Endometrial microvascular endothelial cells (primary cell): Measurements from ENCODE around the gene SYT3. TPM values are rescaled to one million over a fixed set of nuclear protein-coding genes. Genes with fewer than 3 reads are reported as not detected.
"Not testable (repeated sequence)": the region's sequence is repeated elsewhere in the genome, so short reads cannot be mapped to it uniquely, and the experiment has no call there.

ENCODE experiments used
- in situ Hi-C: cut with HindIII; loops from 2 replicates; pipeline ENCODE4 v1.10.0; 2017; ENCODE audit warnings: low sequenced_read_pairs, low pct_unique_long_range_greater_than_20kb; ENCODE audit errors: inconsistent ontology term
- total RNA-seq: library from RNA; depleted of rRNA; stranded (reverse); fragments of >200 nt; gene quantifications from one replicate; pipeline ENCODE4 v1.2.3, GENCODE V29; 2015; ENCODE audit errors: inconsistent ontology term

SYT3 gene
- total RNA-seq, 1 donor from 2014 or later = not detected

DNA sequence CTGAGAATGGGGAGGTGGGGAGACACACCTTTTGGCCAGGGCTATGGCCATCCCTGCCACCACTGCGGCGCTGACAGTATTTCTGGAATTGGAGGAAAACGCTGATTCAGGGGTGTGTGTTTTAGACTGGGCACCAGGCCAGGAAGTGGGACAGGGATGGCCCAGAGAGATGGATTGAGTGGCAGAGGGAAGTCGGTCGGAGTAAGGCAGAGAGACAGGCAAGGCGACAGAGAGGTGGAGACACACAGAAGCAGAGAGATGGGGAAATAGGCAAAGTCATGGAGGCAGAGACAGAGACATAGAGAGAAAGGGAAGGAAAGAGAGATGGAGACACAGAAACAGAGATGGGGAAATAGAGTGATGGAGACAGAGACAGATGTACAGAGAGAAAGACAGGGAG, 5.4 kb upstream of the SYT3 start:
- in situ Hi-C loops = no loop called here

DNA sequence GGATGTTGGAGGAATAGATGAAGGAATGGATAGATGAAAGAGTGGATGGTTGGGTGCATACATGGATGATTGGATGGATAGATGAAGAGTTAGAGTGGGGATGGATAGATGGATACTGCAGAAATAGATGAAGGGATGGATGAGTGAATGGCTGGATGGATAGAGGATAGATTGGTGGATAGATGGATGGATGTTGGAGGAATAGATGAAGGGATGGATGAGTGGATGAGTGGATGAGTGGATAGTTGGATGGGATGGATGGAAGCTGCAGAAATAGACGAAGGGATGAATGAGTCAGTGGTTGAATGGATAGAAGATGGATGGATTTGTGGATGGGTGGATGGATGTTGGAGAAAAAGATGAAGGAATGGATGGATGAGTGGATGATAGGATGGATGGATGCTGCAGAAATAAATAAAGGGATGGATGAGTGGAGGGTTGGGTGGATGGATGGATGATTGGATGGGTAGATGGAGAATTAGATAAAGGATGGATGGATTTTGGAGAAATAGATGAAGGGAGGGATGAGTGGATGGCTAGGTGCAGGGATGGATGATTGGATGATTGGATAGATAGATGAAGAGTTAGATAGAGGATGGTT, 4.7 kb upstream of the SYT3 start:
- in situ Hi-C loops = no loop called here

GRCh38 chr19:50640368-50640767, 687 bp upstream of the SYT3 start:
- in situ Hi-C loops = no loop called here

- in situ Hi-C loops = no loop called here
These were observed 1.1 kb downstream of the SYT3 start for GRCh38 chr19:50638600-50638999.

- in situ Hi-C loops = no loop called here
These were observed 3.2 kb downstream of the SYT3 start for GRCh38 chr19:50636317-50637085.

- in situ Hi-C loops = no loop called here
These were observed 5.7 kb downstream of the SYT3 start for GRCh38 chr19:50633973-50634372.

GRCh38 chr19:50633359-50633758, 6.3 kb downstream of the SYT3 start:
- in situ Hi-C loops = no loop called here

GRCh38 chr19:50632151-50632835, 7.4 kb downstream of the SYT3 start:
- in situ Hi-C loops = no loop called here

DNA sequence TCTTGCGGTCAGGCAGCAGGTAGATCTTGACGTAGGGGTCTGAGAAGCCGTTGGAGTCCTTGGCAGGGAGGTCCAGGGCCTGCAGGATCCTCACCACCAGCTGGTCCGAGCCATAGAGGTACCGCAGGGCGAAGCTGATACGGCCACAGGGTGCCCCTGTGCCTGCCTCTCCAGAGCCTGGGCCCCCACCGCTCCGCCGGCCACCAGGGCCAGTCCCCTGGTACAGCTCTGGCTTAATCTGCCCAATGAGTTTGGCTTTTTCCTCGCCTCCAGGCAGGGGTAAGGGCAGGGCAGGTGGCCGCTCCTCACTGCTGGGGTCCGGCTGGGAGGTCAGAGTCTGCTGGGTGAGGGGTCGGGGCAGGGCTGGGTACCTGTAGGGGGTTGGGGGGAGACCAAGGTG, 9.9 kb downstream of the SYT3 start:
- in situ Hi-C loops = no loop called here

- in situ Hi-C loops = no loop called here
These were observed 10.5 kb downstream of the SYT3 start for GRCh38 chr19:50629194-50629593.

DNA sequence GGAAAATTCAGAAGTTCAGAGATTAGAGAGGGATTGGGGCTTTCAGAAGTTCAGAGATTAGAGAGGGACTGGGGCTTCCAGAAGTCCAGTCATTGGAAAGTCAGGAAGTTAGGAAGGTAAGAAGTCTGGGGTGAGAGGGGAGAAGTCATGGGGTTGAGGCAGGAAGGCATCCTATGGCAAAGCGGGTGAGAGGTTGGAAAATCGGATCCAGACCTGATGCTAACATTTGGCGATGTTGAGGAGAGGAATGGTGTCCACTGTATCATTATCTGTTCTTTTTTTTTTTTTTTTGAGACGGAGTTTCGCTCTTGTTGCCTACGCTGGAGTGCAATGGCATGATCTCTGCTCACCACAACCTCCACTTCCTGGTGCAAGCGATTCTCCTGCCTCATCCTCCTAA, 11.1 kb downstream of the SYT3 start:
- in situ Hi-C loops = no loop called here

- in situ Hi-C loops = no loop called here
These were observed 11.5 kb downstream of the SYT3 start for GRCh38 chr19:50628146-50628545.

- in situ Hi-C loops = no loop called here
These were observed 12.9 kb downstream of the SYT3 start for GRCh38 chr19:50626795-50627194.

GRCh38 chr19:50626011-50626410, 13.7 kb downstream of the SYT3 start:
- in situ Hi-C loops = no loop called here

GRCh38 chr19:50624949-50625600, 14.6 kb downstream of the SYT3 start:
- in situ Hi-C loops = no loop called here

- in situ Hi-C loops = not testable (repeated sequence)
These were observed 19.2 kb downstream of the SYT3 start for GRCh38 chr19:50620394-50620906.

GRCh38 chr19:50619184-50619583, 20.5 kb downstream of the SYT3 start:
- in situ Hi-C loops = not testable (repeated sequence)

DNA sequence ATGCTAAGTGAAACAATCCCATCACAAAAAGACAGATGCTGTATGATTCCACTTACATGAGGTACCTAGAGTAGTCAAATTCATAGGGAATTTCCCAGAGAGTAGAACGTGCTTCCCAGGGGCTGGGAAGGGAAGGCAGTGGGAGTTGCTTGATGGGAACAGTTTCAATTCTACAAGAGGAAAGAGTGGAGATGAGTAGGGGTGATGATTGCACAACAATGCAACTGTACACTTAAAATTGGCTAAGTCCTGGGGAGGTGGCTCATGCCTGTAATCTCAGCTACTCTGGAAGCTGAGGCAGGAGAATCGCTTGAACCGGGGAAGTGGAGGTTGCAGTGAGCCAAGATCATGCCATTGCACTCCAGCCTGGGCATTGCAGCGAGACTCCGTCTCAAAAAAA, 21.3 kb downstream of the SYT3 start:
- in situ Hi-C loops = not testable (repeated sequence)
